NT2/D1 (cell line): ENCODE data around the gene MEGF8.

Source experiments
- SUZ12 ChIP-seq: IDR thresholded peaks from 2 replicates; pipeline ENCODE4 v1.6.1; 2011; ENCODE audit not compliant: insufficient read length, insufficient read depth; ENCODE audit errors: extremely low read depth
- YY1 ChIP-seq: IDR thresholded peaks from 2 replicates; pipeline ENCODE4 v1.6.1; 2011; ENCODE audit not compliant: insufficient read length, insufficient read depth
- ZNF274 ChIP-seq: IDR thresholded peaks from 2 replicates; pipeline ENCODE4 v1.6.1; 2011; ENCODE audit warnings: mild to moderate bottlenecking, low read depth, low read length

DNA sequence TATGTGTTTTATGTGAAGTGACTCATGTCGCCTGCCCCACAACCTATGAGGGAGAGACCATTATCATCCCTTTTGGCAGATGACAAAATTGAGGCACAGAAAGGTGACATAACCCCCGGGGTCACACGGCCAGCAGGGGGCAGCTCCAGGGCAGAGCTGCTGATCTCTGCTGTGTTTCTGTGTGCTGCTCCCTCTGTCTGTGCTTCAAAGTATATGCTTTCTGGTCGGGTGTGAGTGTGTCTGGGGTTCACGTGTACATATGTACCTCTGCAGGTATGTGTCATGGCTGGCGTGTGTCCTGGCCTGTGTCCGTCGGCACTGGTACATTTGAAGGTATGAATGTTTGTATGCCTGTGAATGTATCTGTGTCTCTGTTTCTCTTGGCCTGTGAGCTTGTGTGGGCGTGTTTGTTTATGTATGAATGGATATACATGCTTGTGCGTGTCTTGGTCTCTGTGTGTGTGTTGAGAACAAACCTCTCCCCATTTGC is 94.7 kb downstream of the MEGF8 start:
- TF ChIP-seq SUZ12 (no peak), ZNF274 (no peak), YY1 (no peak)
